ENCODE data around the gene MMP25. TPM values are rescaled to one million over a fixed set of nuclear protein-coding genes. Genes with fewer than 3 reads are reported as not detected.

The MMP25 gene
- total RNA-seq, 1 experiment from 2014 or later: 0.80 TPM

DNA sequence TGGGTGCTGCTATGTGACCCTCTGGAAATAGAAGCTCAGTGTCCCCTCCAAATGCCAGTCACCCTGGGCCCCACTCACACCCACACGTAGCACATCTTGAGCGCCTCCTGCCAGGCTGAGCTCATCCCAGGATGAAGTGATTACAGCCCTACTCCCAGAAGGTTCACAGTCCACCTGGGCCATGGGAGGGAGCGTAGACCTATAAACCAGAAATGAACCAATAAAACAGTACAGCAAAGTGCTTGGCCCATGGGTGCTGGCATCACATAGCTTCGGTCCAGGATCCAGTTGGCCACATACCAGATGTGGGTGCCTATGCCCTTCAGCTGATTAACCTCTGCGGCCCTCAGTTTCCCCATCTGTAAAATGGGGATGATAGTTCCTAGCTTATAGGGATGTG is 7.5 kb upstream of the MMP25 start:
- POLR2A ChIA-PET (ENCODE audit: low non-redundant PET): no interaction called here
- Histone ChIP-seq H3K27ac (ENCODE audit: low read depth, low read length, poor library complexity, severe bottlenecking) (no peak overlapping the region), H3K27me3 (replicated peaks; ENCODE audit: insufficient read depth, low read depth, low read length, poor library complexity) (peaks cover 50% of the 10 kb centered on the region), H3K4me3 (ENCODE audit: low read depth, low read length, poor library complexity, severe bottlenecking) (no peak overlapping the region), H3K9me3 (ENCODE audit: low read depth, low read length, poor library complexity, severe bottlenecking) (no peaks in the 10 kb centered on the region), H3K4me1 (ENCODE audit: insufficient read depth, low read length, poor library complexity, severe bottlenecking) (no peaks in the 10 kb centered on the region), H3K36me3 (ENCODE audit: insufficient read depth, low read length, poor library complexity, severe bottlenecking) (no peaks in the 10 kb centered on the region)
- TF ChIP-seq CTCF (conservative IDR thresholded peaks at IDR 0.05; ENCODE audit: low read depth, low read length): no peak
- TF ChIP-seq EZH2 (IDR thresholded peaks at IDR 0.05; ENCODE audit: borderline replicate concordance, low read depth, low read length, poor library complexity, severe bottlenecking): no peak
- DNase-seq (ENCODE audit: low spot score): no peak
- intact Hi-C loops (cut with micrococcal nuclease; ENCODE audit: unreplicated experiment): no loop called here
- no TSS peak for BruUV-seq (replicated peaks)
- CTCF ChIA-PET: no interaction called here

DNA sequence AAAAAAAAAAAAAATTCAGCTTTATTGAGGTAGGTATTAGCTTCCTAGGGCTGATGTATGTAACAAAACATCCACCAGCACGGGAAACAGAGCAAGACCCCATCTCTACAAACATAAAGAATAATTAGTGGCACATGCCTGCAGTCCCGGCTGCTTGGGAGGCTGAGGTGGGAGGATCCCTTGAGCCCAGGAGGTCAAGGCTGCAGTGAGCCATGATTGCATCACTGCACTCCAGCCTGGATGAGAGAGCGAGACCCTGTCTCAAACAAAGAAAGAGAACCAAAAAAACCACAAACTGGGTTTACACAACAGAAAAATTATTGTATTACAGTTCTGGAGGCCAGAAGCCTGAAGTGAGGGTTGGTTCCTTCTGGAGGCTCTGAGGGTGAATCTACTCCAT is 4.0 kb upstream of the MMP25 start:
- H3K9me3 ChIP-seq (ENCODE audit: low read depth, low read length, poor library complexity, severe bottlenecking): no peaks in the 10 kb centered on the region
- TF ChIP-seq CTCF (conservative IDR thresholded peaks at IDR 0.05; ENCODE audit: low read depth, low read length) (no peak), EZH2 (IDR thresholded peaks at IDR 0.05; ENCODE audit: borderline replicate concordance, low read depth, low read length, poor library complexity, severe bottlenecking) (no peak)
- ChIA-PET CTCF (interaction anchor here (2.4 kb wide), 1 partner anchor 11 kb away, joined by 15 read pairs; no protein-coding TSS in a partner anchor), POLR2A (ENCODE audit: low non-redundant PET) (no interaction called here)
- H3K27ac ChIP-seq (ENCODE audit: low read depth, low read length, poor library complexity, severe bottlenecking): no peak overlapping the region
- intact Hi-C loops (cut with micrococcal nuclease; ENCODE audit: unreplicated experiment): no loop called here
- DNase-seq (ENCODE audit: low spot score): no peak
- H3K36me3 ChIP-seq (ENCODE audit: insufficient read depth, low read length, poor library complexity, severe bottlenecking): no peaks in the 10 kb centered on the region
- no peaks in the 10 kb centered on the region for H3K4me1 ChIP-seq (ENCODE audit: insufficient read depth, low read length, poor library complexity, severe bottlenecking)
- H3K27me3 ChIP-seq (replicated peaks; ENCODE audit: insufficient read depth, low read depth, low read length, poor library complexity): peaks cover 35% of the 10 kb centered on the region
- no TSS peak for BruUV-seq (replicated peaks)
- H3K4me3 ChIP-seq (ENCODE audit: low read depth, low read length, poor library complexity, severe bottlenecking): no peak overlapping the region

DNA sequence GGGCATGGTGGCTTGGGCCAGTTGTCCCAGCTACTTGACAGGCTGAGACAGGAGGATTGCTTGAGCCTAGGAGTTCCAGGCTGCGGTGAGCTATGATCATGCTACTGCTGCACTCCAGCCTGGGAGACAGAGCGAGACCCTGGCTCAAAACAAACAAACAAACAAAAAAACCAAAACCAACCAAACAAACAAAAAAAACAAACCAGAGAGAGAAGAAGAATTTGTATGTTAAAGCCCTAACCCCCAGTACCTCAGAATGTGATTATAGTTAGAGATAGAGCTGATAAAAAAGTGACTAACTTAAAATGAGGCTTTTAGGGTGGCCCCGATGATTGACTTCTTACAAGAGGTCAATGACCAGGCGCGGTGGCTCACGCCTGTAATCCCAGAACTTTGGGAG is 1.7 kb upstream of the MMP25 start:
- H3K27me3 ChIP-seq (replicated peaks; ENCODE audit: insufficient read depth, low read depth, low read length, poor library complexity): peaks cover 20% of the 10 kb centered on the region
- ChIA-PET CTCF (no interaction called here), POLR2A (ENCODE audit: low non-redundant PET) (no interaction called here)
- no peak for TF ChIP-seq EZH2 (IDR thresholded peaks at IDR 0.05; ENCODE audit: borderline replicate concordance, low read depth, low read length, poor library complexity, severe bottlenecking)
- no peak for TF ChIP-seq CTCF (conservative IDR thresholded peaks at IDR 0.05; ENCODE audit: low read depth, low read length)
- intact Hi-C loops (cut with micrococcal nuclease; ENCODE audit: unreplicated experiment): no loop called here
- H3K4me3 ChIP-seq (ENCODE audit: low read depth, low read length, poor library complexity, severe bottlenecking): no peak overlapping the region
- H3K9me3 ChIP-seq (ENCODE audit: low read depth, low read length, poor library complexity, severe bottlenecking): no peaks in the 10 kb centered on the region
- no peak overlapping the region for H3K27ac ChIP-seq (ENCODE audit: low read depth, low read length, poor library complexity, severe bottlenecking)
- H3K4me1 ChIP-seq (ENCODE audit: insufficient read depth, low read length, poor library complexity, severe bottlenecking): no peaks in the 10 kb centered on the region
- DNase-seq (ENCODE audit: low spot score): no peak
- BruUV-seq (replicated peaks): no TSS peak
- no peaks in the 10 kb centered on the region for H3K36me3 ChIP-seq (ENCODE audit: insufficient read depth, low read length, poor library complexity, severe bottlenecking)

Data from A673 (cell line).